HG03439 (cell line): ENCODE data around the gene DYNLT2B.
A peak's percentile ranks its signal among the peaks of the same experiment; 100 is the strongest.
"Not testable (repeated sequence)": the region's sequence is repeated elsewhere in the genome, so short reads cannot be mapped to it uniquely, and the experiment has no call there.

ENCODE experiments used
- ATAC-seq: cut with Tn5 transposase; IDR thresholded peaks from one replicate; pipeline ENCODE4 v1.9.1; 2021; ENCODE audit warnings: mild to moderate bottlenecking, moderate library complexity; ENCODE audit not compliant: unreplicated experiment

The DYNLT2B gene

DNA sequence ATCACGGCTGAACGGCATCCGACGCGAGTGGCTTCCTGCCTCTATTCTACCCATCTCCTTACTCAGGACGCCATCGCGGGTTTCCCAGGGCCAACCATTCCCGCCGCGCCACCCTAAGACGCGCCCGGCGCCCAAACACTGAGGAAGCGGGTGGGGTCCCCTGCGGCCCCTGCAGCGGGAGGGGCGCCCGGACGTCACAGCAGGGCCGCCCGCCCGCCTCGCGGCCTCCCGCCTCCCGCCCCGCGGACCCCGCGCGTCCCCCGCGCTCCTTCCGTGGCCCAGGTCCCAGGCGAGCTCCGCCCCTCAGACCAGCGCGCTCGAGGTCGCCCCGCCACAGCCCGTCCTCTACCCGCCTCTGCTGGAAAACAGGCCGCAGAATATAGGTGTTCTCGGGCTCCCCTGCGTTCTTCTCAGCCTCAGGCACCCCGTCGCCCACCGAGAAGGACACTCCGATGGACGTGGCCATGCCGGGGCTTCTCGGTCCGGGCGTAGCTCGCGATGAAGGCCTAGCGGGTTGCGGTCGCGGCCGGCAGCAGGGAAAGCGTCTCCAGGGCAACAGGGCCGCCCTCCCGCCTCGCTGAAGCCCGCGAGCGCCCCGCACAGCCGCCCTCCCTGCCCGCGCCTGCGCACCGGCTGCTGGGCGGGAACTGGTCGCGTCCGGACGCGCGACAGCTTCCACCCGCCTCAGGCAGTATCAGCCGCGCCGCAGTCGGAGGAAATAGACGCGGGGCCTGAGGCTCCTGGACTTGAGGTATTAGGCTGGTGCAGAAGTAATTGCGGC, at the start of gene DYNLT2B:
DYNLT2B (minus strand) TSS at position 554 of the 781 bp plus-strand sequence; CDS start at position 466, 88 bp downstream.
- ATAC-seq: peak; percentile 82

DNA sequence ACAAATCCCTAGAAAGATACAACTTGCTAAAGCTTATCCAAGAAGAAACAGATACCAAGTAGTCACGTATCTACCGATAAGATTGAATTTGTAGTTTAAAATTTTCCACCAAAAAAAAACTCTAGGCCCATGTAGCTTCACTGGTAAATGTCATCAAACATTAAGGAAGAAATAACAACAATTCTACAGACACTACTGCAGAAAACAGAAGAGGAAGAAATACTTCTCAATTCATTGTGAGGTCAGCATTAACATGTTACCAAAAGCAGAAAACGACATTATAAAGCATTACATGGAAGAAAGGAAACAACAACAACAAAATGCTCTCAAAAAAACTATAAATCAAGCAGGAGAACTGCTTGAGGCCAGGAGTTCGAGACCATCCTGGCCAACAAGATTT, 47.7 kb upstream of the DYNLT2B start:
- ATAC-seq: no peak

- no peak for ATAC-seq
These were observed 42.5 kb upstream of the DYNLT2B start for GRCh38 chr3:196360586-196360985.

DNA sequence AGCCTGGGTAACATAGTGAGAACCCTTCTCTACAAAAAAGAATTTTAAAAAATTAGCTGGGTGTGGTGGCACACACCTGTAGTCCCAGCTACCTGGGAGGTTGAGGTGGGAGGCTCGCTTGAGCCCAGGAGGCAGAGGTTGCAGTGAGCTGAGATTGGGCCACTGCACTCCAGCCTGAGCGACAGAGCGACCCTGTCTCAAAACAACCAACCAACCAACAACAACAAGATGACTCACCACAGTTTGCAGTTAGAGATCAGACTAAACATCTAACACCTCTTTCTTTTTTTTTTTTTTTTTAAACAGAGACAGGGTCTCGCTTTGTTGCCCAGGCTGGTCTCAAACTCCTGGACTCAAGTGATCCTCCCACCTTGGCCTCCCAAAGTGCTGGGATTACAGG, 40.5 kb upstream of the DYNLT2B start:
- not testable (repeated sequence) for ATAC-seq

DNA sequence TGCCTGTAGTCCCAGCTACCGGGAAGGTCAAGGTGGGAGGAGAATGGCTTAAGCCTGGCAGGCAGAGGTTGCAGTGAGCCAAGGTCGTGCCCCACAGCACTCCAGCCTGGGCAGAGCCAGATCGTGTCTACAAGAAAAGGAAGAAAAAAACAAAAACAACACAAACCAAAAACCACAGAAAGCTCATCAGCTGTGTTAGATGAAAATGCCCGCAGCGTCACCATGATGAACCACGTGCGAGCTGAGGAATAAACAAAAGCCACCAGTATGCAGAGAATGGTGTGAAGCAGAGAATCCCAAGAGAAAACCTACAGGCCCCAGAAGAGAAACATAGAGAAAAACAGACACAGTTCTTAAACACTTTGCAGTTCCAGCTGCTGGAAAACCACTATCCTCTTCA, 39.9 kb upstream of the DYNLT2B start:
- no peak for ATAC-seq

GRCh38 chr3:196356556-196356955, 38.5 kb upstream of the DYNLT2B start:
- ATAC-seq: no peak

- no peak for ATAC-seq
These were observed 37.6 kb upstream of the DYNLT2B start for GRCh38 chr3:196355668-196356067.

- no peak for ATAC-seq
These were observed 36.1 kb upstream of the DYNLT2B start for GRCh38 chr3:196354132-196354531.

DNA sequence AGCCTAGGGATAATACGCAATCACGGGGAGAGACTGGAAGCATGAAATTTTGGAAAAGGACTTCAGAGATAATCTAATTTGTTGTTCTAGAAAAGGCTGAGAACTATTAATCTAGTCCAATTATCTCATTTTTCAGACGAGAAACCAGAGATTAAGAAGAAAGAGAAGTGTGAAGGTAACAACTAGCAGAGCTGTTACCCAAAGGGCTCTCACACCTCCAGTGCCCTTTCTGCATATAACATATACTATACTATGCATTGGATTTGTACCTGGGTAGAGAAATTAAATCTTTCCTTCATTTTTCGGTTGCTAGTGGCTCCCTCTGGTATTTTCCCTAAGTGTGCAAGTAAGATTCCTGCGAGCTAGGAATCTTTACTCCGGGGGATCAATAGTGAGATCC, 33.5 kb upstream of the DYNLT2B start:
- no peak for ATAC-seq

DNA sequence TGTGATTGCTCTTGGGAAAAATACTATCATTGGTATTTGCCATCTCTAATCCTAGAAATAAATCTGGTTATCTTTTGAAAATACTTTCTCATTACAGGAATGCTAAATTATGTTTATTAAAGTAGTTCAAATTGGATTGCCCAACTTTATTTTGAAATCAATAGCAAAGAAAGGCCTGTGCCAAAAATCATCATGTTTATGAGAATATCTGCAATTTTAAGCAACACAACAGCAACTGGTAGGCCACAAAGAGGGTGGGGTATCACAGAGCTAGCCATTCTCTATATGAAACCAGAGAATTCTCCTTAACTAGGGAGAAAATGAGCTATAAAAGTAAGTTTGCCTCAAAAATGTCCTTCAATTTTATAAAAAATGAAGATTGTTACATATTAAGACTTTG, 32.0 kb upstream of the DYNLT2B start:
- ATAC-seq: no peak

DNA sequence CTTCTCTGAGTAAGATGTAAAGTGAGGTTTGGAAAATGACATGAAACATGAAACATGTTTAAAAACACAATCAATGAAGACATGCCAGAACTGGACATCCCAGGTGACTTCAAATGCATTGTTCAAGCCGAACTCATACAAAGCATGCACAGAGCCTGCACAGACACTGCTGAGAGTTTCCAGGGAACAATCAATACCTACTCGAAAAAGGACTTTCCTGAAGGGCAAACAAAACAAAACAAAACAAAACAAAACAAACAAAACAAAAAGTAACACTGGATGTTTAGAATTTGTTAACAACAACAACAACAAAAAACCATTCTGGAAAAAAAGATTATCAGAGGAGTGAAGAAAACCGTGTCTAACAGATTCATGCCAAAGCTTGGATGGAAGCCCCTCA, 30.7 kb upstream of the DYNLT2B start:
- ATAC-seq: no peak

GRCh38 chr3:196344663-196345062, 26.6 kb upstream of the DYNLT2B start:
- no peak for ATAC-seq

DNA sequence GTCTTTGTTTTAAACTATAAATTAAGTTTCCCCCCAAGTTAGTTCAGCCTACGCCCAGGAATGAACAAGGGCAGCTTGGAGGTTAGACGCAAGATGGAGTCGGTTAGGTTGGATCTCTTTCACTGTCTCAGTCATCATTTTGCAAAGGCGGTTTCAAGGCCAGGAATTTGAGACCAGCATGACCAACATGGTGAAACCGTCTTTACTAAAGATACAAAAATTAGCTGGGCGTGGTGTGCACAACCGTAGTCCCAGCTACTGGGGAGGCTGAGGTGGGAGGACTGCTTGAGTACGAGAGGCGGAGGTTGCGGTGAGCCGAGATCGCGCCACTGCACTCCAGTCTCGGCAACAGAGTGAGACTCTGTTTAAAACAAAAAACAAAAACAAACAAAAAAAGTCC, 25.9 kb upstream of the DYNLT2B start:
- ATAC-seq: not testable (repeated sequence)

GRCh38 chr3:196341137-196341536, 23.1 kb upstream of the DYNLT2B start:
- ATAC-seq: no peak

DNA sequence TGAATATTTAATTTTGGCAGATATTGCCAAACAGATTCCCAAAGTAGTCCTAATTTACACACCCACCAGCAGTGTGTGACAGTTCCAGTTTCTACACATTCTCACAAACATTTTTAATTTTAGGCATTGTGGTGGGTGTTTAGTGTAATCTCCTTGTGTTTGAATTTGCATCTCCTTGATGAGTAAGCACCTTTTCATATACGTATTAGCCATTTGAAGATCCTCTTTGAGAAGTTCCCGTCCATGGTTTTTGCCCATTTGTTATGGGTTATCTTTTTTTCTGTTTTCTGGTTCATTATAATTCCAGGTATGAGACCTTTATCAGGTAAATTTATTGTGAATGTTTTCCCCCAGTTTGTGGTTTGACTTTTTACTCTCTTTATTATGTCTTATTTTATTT, 22.4 kb upstream of the DYNLT2B start:
- ATAC-seq: no peak

GRCh38 chr3:196339493-196340254, 21.6 kb upstream of the DYNLT2B start:
- no peak for ATAC-seq

DNA sequence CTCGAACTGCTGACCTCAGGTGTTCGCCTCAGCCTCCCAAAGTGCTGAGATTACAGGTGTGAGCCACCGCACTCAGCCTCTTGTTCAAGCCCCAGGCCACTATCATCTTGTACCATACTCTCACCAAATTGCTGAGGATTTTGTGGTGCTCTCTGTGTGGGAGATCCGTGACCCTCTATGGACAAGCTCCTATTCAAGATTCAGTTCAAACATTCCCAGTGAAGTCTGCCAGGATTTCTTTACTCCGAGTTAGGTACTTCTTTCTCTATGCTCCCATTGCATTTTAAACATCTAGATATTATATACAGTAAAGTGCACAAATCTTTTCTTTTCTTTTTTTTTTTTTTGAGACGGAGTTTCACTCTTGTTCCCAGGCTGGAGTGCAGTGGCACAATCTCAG, 21.0 kb upstream of the DYNLT2B start:
- ATAC-seq: no peak

DNA sequence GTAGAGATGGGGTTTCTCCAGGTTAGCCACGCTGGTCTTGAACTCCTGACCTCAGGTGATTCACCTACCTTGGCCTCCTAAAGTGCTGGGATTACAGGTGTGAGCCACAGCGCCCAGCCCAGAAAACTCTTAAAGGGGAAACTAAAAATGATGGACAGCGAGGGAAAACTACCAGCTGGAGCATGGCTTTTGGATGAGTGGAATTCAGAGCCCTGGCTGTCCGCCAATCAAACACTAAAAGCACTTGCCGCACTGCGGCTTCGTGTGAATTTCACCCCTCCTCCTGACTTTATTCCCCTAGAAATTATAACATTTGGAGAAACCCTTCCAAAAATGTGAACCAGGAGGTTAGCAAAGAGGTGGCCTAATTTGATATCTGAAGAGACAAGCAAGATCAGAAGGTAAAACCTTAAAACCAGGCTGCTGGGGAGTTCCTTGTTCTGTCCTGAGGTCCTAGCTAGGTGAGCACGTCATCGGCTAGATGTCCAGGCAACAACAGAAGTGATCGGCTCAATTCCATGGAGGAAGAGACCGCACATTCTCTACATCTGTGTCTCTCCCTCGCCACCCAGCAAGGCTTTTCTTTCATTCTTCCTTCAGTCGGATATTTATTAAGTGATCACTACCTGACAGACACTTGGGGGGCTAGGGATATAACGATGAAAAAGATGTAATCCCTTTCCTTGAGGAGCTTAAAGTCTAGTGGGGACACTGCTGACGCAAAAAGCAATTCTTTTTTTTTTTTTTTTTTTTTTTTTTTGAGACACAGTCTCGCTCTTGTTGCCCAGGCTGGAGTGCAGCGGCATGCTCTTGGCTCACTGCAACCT, 18.5 kb upstream of the DYNLT2B start:
- ATAC-seq: no peak

- ATAC-seq: no peak
These were observed 17.5 kb upstream of the DYNLT2B start for GRCh38 chr3:196335503-196335948.

- no peak for ATAC-seq
These were observed 16.9 kb upstream of the DYNLT2B start for GRCh38 chr3:196334982-196335381.

- ATAC-seq: no peak
These were observed 14.1 kb upstream of the DYNLT2B start for GRCh38 chr3:196332168-196332567.
